Parathyroid adenoma (tissue), 2 donors: ENCODE data around the gene MAP3K5.

Source experiments
- H2AFZ ChIP-seq: fragments of 300-600 bp; sonication (generic); one replicate; pipeline ENCODE4 v1.7.0; 2017; ENCODE audit warnings: antibody characterized with exemption, mild to moderate bottlenecking
- H3K27ac ChIP-seq: fragments of 300-600 bp; sonication (generic); one replicate; pipeline ENCODE4 v1.7.0; 2017
- H3K27me3 ChIP-seq: fragments of 300-600 bp; sonication (generic); one replicate; pipeline ENCODE4 v1.7.0; 2017; ENCODE audit warnings: low read length; ENCODE audit not compliant: control insufficient read depth, insufficient read depth
- H3K36me3 ChIP-seq: fragments of 300-600 bp; sonication (generic); one replicate; pipeline ENCODE4 v1.7.0; 2017; ENCODE audit warnings: low read length; ENCODE audit not compliant: control insufficient read depth, insufficient read depth
- H3K4me1 ChIP-seq: fragments of 300-600 bp; sonication (generic); one replicate; pipeline ENCODE4 v1.7.0; 2017; ENCODE audit warnings: control low read depth
- H3K4me2 ChIP-seq: fragments of 300-600 bp; sonication (generic); one replicate; pipeline ENCODE4 v1.7.0; 2017; ENCODE audit warnings: low read length
- H3K4me3 ChIP-seq: fragments of 300-600 bp; sonication (generic); one replicate; pipeline ENCODE4 v1.7.0; 2017; ENCODE audit warnings: low read depth, low read length
- H3K79me2 ChIP-seq: fragments of 300-600 bp; sonication (generic); one replicate; pipeline ENCODE4 v1.7.0; 2017; ENCODE audit warnings: control low read depth
- H3K9ac ChIP-seq: fragments of 300-600 bp; sonication (generic); one replicate; pipeline ENCODE4 v1.7.0; 2017; ENCODE audit warnings: mild to moderate bottlenecking
- H3K9me3 ChIP-seq: fragments of 300-600 bp; sonication (generic); one replicate; pipeline ENCODE4 v1.7.0; 2017; ENCODE audit warnings: low read length; ENCODE audit not compliant: control insufficient read depth
- CTCF ChIP-seq: fragments of 300-600 bp; sonication (generic); IDR thresholded peaks from one replicate; pipeline ENCODE4 v1.7.0; 2017; ENCODE audit warnings: antibody characterized with exemption, mild to moderate bottlenecking
- donor health status: primary hyperparathyroidism.

MAP3K5 gene

GRCh38 chr6:136525586-136526195, 266.6 kb downstream of the MAP3K5 start:
- peaks cover 25% of the 10 kb centered on the region for H3K4me1 ChIP-seq
- TF ChIP-seq CTCF = no peak
- no peaks in the 10 kb centered on the region for H3K27me3 ChIP-seq
- H3K9me3 ChIP-seq = no peaks in the 10 kb centered on the region
- H3K36me3 ChIP-seq = no peaks in the 10 kb centered on the region
- peaks cover 20% of the 10 kb centered on the region for H3K79me2 ChIP-seq
- no peak overlapping the region for H3K4me2 ChIP-seq
- no peak overlapping the region for H3K27ac ChIP-seq
- H3K4me3 ChIP-seq = no peak overlapping the region
- H3K9ac ChIP-seq = no peak overlapping the region
- no peak overlapping the region for H2AFZ ChIP-seq

- Histone ChIP-seq H2AFZ (no peak overlapping the region), H3K36me3 (no peaks in the 10 kb centered on the region), H3K79me2 (peaks cover 23% of the 10 kb centered on the region), H3K4me1 (peaks cover 31% of the 10 kb centered on the region), H3K9ac (no peak overlapping the region), H3K9me3 (no peaks in the 10 kb centered on the region), H3K27me3 (no peaks in the 10 kb centered on the region), H3K27ac (no peak overlapping the region), H3K4me3 (no peak overlapping the region), H3K4me2 (no peak overlapping the region)
- TF ChIP-seq CTCF = no peak
Observed at GRCh38 chr6:136524936-136525413, 267.3 kb downstream of the MAP3K5 start.

- no peak overlapping the region for H3K4me3 ChIP-seq
- H3K4me2 ChIP-seq = no peak overlapping the region
- H3K36me3 ChIP-seq = no peaks in the 10 kb centered on the region
- no peak overlapping the region for H2AFZ ChIP-seq
- H3K4me1 ChIP-seq = peaks cover 31% of the 10 kb centered on the region
- no peaks in the 10 kb centered on the region for H3K9me3 ChIP-seq
- no peaks in the 10 kb centered on the region for H3K27me3 ChIP-seq
- H3K27ac ChIP-seq = no peak overlapping the region
- no peak for TF ChIP-seq CTCF
- H3K79me2 ChIP-seq = peaks cover 22% of the 10 kb centered on the region
- no peak overlapping the region for H3K9ac ChIP-seq
Observed at GRCh38 chr6:136524339-136524935, 267.8 kb downstream of the MAP3K5 start.

- H3K27me3 ChIP-seq = no peaks in the 10 kb centered on the region
- peaks cover 15% of the 10 kb centered on the region for H3K79me2 ChIP-seq
- no peak overlapping the region for H3K4me2 ChIP-seq
- no peak overlapping the region for H3K27ac ChIP-seq
- no peaks in the 10 kb centered on the region for H3K36me3 ChIP-seq
- H2AFZ ChIP-seq = no peak overlapping the region
- H3K9me3 ChIP-seq = no peaks in the 10 kb centered on the region
- no peak for TF ChIP-seq CTCF
- peaks cover 31% of the 10 kb centered on the region for H3K4me1 ChIP-seq
- H3K9ac ChIP-seq = no peak overlapping the region
- H3K4me3 ChIP-seq = no peak overlapping the region
Observed at GRCh38 chr6:136523196-136523595, 269.1 kb downstream of the MAP3K5 start.

GRCh38 chr6:136522636-136523035, 269.6 kb downstream of the MAP3K5 start:
- peaks cover 31% of the 10 kb centered on the region for H3K4me1 ChIP-seq
- no peak overlapping the region for H3K4me3 ChIP-seq
- no peaks in the 10 kb centered on the region for H3K36me3 ChIP-seq
- no peaks in the 10 kb centered on the region for H3K9me3 ChIP-seq
- H3K79me2 ChIP-seq = peaks cover 21% of the 10 kb centered on the region
- H3K4me2 ChIP-seq = no peak overlapping the region
- no peak overlapping the region for H2AFZ ChIP-seq
- H3K9ac ChIP-seq = no peak overlapping the region
- no peak overlapping the region for H3K27ac ChIP-seq
- no peak for TF ChIP-seq CTCF
- H3K27me3 ChIP-seq = no peaks in the 10 kb centered on the region
